Naive thymus-derived CD8-positive, alpha-beta T cell (primary cell): ENCODE results near the gene DUSP3. TPM values are rescaled to one million over a fixed set of nuclear protein-coding genes. Genes with fewer than 3 reads are reported as not detected.
A peak's percentile ranks its signal among the peaks of the same experiment; 100 is the strongest.

ENCODE experiments used
- ATAC-seq, 2 donors: fragments of 150-1000 bp; cut with Tn5 transposase in 1 of 2; sonication (Bioruptor Pico), chemical (Tn5 transposase) in 1 of 2; 1 replicate in 1 of 2; 2 replicates in 1 of 2; pipeline ENCODE4 v1.10.0; 2021; ENCODE audit warnings: mild to moderate bottlenecking in 2 of 2, moderate library complexity in 2 of 2
- POLR2A ChIA-PET: fragments of 350-600 bp; sonication (Branson Sonifier 250); formaldehyde crosslinking; loops from one replicate; lab custom pipeline; 2021; ENCODE audit warnings: antibody characterized with exemption; lab: Charles Lee
- DNase-seq, 10 donors: peaks; one replicate each; pipeline versions ENCODE4 v3.0.0 to v3.0.0-alpha.2; 2020 to 2022
- H3K27ac Mint-ChIP-seq, 10 donors: one replicate each; pipeline ENCODE4 v1.8.0; 2020 to 2022; ENCODE audit warnings: mild to moderate bottlenecking in 10 of 10, mixed read lengths in 10 of 10, moderate library complexity in 4 of 10, inconsistent platforms in 1 of 10
- H3K27me3 Mint-ChIP-seq, 5 donors: one replicate each; pipeline ENCODE4 v1.8.0; 2021 to 2022; ENCODE audit warnings: mixed read lengths in 5 of 5
- H3K36me3 Mint-ChIP-seq, 3 donors: one replicate each; pipeline ENCODE4 v1.8.0; 2020 to 2022; ENCODE audit warnings: mixed read lengths in 3 of 3, mild to moderate bottlenecking in 2 of 3, inconsistent platforms in 1 of 3
- H3K4me1 Mint-ChIP-seq, 4 donors: one replicate each; pipeline ENCODE4 v1.8.0; 2021 to 2022; ENCODE audit warnings: mixed read lengths in 4 of 4
- H3K4me3 Mint-ChIP-seq, 10 donors: one replicate each; pipeline ENCODE4 v1.8.0; 2020 to 2022; ENCODE audit warnings: mild to moderate bottlenecking in 10 of 10, mixed read lengths in 10 of 10, moderate library complexity in 6 of 10, inconsistent platforms in 1 of 10
- H3K9me3 Mint-ChIP-seq, 9 donors: one replicate each; pipeline ENCODE4 v1.8.0; 2020 to 2022; ENCODE audit warnings: mixed read lengths in 9 of 9, mild to moderate bottlenecking in 3 of 9, inconsistent platforms in 1 of 9, moderate library complexity in 1 of 9
- polyA plus RNA-seq, 3 donors: library from polyadenylated mRNA; unstranded; fragments of 300-500 nt; fragmentation: Illumina TruSeq; gene quantifications; one replicate each; pipeline ENCODE4 v1.2.3, GENCODE V29; 2021
- total RNA-seq, 8 experiments: library from RNA in 2 of 8; stranded (reverse) in 2 of 8; gene quantifications; one replicate each; pipeline ENCODE4 v1.2.3 and lab custom pipeline; 2021 to 2026

Gene DUSP3
- total and polyA plus RNA-seq, 5 experiments from 2014 or later: 5.9 to 13.0 (median 7.5) TPM

- POLR2A ChIA-PET: interaction anchor here (1.2 kb wide), 1 partner anchor 66 kb away, joined by 6 read pairs; no protein-coding TSS in a partner anchor
- Mint-ChIP-seq H3K4me1 (peaks cover 0 to 5% (median 3%) of the 10 kb centered on the region in 4 donors), H3K27ac (no peak overlapping the region), H3K36me3 (no peaks in the 10 kb centered on the region), H3K9me3 (no peaks in the 10 kb centered on the region), H3K27me3 (peaks cover 8 to 30% (median 26%) of the 10 kb centered on the region in 5 donors), H3K4me3 (no peak overlapping the region)
- peak; percentile 92 to 98 for ATAC-seq
- peak; percentile 75 to 94 (median 83) for DNase-seq
These were observed 18.4 kb downstream of the DUSP3 start for GRCh38 chr17:43760254-43760852.

GRCh38 chr17:43759836-43760235 is 18.9 kb downstream of the DUSP3 start:
- ATAC-seq (no peak), DNase-seq (no peak)
- Mint-ChIP-seq H3K9me3 (no peaks in the 10 kb centered on the region), H3K27ac (no peak overlapping the region), H3K4me3 (no peak overlapping the region), H3K27me3 (peaks cover 8 to 30% (median 26%) of the 10 kb centered on the region in 5 donors), H3K36me3 (no peaks in the 10 kb centered on the region), H3K4me1 (peaks cover 0 to 5% (median 3%) of the 10 kb centered on the region in 4 donors)
- POLR2A ChIA-PET: interaction anchor here (1.2 kb wide), 1 partner anchor 65 kb away, joined by 6 read pairs; no protein-coding TSS in a partner anchor

GRCh38 chr17:43758497-43759174 is 20.1 kb downstream of the DUSP3 start, which contains the start of gene SOST:
Gene SOST, minus strand, starts transcription at chr17:43758791. Its CDS starts 50 bp downstream, at chr17:43758741.
- Mint-ChIP-seq H3K27ac (no peak within 1 kb of the TSS), H3K9me3 (no peaks in the 10 kb centered on the region), H3K27me3 (peaks cover 11 to 36% (median 29%) of the 10 kb centered on the region in 5 donors), H3K4me1 (peaks cover 0 to 12% (median 3%) of the 10 kb centered on the region in 4 donors), H3K4me3 (no peak within 1 kb of the TSS), H3K36me3 (no peaks in the 10 kb centered on the region)
- ATAC-seq: no peak
- no peak for DNase-seq
- POLR2A ChIA-PET: interaction anchor here (0.8 kb wide), 1 partner anchor 65 kb away, joined by 3 read pairs; no protein-coding TSS in a partner anchor

GRCh38 chr17:43758086-43758485 is 20.7 kb downstream of the DUSP3 start:
- Mint-ChIP-seq H3K9me3 (no peaks in the 10 kb centered on the region), H3K4me3 (no peak overlapping the region), H3K27me3 (peaks cover 11 to 40% (median 33%) of the 10 kb centered on the region in 5 donors), H3K27ac (no peak overlapping the region), H3K4me1 (peaks cover 0 to 16% (median 3%) of the 10 kb centered on the region in 4 donors), H3K36me3 (no peaks in the 10 kb centered on the region)
- DNase-seq: no peak
- no peak for ATAC-seq
- POLR2A ChIA-PET: interaction anchor here (0.8 kb wide), 1 partner anchor 64 kb away, joined by 3 read pairs; no protein-coding TSS in a partner anchor

GRCh38 chr17:43757171-43757660 is 21.6 kb downstream of the DUSP3 start:
- Mint-ChIP-seq H3K9me3 (no peaks in the 10 kb centered on the region), H3K27me3 (peaks cover 15 to 48% (median 40%) of the 10 kb centered on the region in 5 donors), H3K4me3 (no peak overlapping the region), H3K36me3 (no peaks in the 10 kb centered on the region), H3K27ac (peak overlapping the region in 1 of 10 donors; percentile 34), H3K4me1 (peaks cover 0 to 17% (median 3%) of the 10 kb centered on the region in 4 donors)
- POLR2A ChIA-PET: interaction anchor here (1.2 kb wide), 1 partner anchor 55 kb away, joined by 3 read pairs; no protein-coding TSS in a partner anchor
- DNase-seq (no peak), ATAC-seq (no peak)

- Mint-ChIP-seq H3K4me3 (peak overlapping the region in 1 of 10 donors; percentile 1), H3K27me3 (peaks cover 15 to 55% (median 40%) of the 10 kb centered on the region in 5 donors), H3K27ac (peak overlapping the region in 1 of 10 donors; percentile 14), H3K9me3 (no peaks in the 10 kb centered on the region), H3K36me3 (no peaks in the 10 kb centered on the region), H3K4me1 (peaks cover 0 to 17% (median 3%) of the 10 kb centered on the region in 4 donors)
- DNase-seq (no peak), ATAC-seq (no peak)
- POLR2A ChIA-PET: interaction anchor here (1.2 kb wide), 1 partner anchor 54 kb away, joined by 3 read pairs; no protein-coding TSS in a partner anchor
These were observed 22.6 kb downstream of the DUSP3 start for GRCh38 chr17:43756201-43756600.

- Mint-ChIP-seq H3K27ac (no peak overlapping the region), H3K27me3 (peaks cover 15 to 63% (median 42%) of the 10 kb centered on the region in 5 donors), H3K9me3 (no peaks in the 10 kb centered on the region), H3K36me3 (no peaks in the 10 kb centered on the region), H3K4me1 (peaks cover 0 to 17% (median 3%) of the 10 kb centered on the region in 4 donors), H3K4me3 (no peak overlapping the region)
- no peak for DNase-seq
- no peak for ATAC-seq
- POLR2A ChIA-PET: no interaction called here
These were observed 23.3 kb downstream of the DUSP3 start for GRCh38 chr17:43755389-43755875.

GRCh38 chr17:43754947-43755346 is 23.8 kb downstream of the DUSP3 start:
- no peak overlapping the region for H3K27ac Mint-ChIP-seq
- DNase-seq: no peak
- H3K36me3 Mint-ChIP-seq: no peaks in the 10 kb centered on the region
- POLR2A ChIA-PET: no interaction called here
- no peak overlapping the region for H3K4me3 Mint-ChIP-seq
- peaks cover 0 to 17% (median under 1%) of the 10 kb centered on the region in 4 donors for H3K4me1 Mint-ChIP-seq
- ATAC-seq: no peak
- H3K9me3 Mint-ChIP-seq: no peaks in the 10 kb centered on the region
- peaks cover 15 to 68% (median 47%) of the 10 kb centered on the region in 5 donors for H3K27me3 Mint-ChIP-seq

- ATAC-seq (no peak), DNase-seq (no peak)
- H3K4me3 Mint-ChIP-seq: no peak overlapping the region
- H3K36me3 Mint-ChIP-seq: no peaks in the 10 kb centered on the region
- H3K9me3 Mint-ChIP-seq: no peaks in the 10 kb centered on the region
- H3K27ac Mint-ChIP-seq: no peak overlapping the region
- H3K27me3 Mint-ChIP-seq: peaks cover 15 to 75% (median 53%) of the 10 kb centered on the region in 5 donors
- H3K4me1 Mint-ChIP-seq: peaks cover 0 to 17% (median 2%) of the 10 kb centered on the region in 4 donors
- POLR2A ChIA-PET: no interaction called here
These were observed 25.2 kb downstream of the DUSP3 start for GRCh38 chr17:43753493-43754129.

- Mint-ChIP-seq H3K9me3 (no peaks in the 10 kb centered on the region), H3K4me1 (peaks cover 0 to 13% (median 1%) of the 10 kb centered on the region in 4 donors), H3K27ac (peak overlapping the region in 1 of 10 donors; percentile 16), H3K36me3 (no peaks in the 10 kb centered on the region), H3K27me3 (peaks cover 12 to 61% (median 44%) of the 10 kb centered on the region in 5 donors), H3K4me3 (no peak overlapping the region)
- DNase-seq (no peak), ATAC-seq (no peak)
- POLR2A ChIA-PET: no interaction called here
These were observed 28.6 kb downstream of the DUSP3 start for GRCh38 chr17:43750153-43750552.

GRCh38 chr17:43745541-43745940 is 33.2 kb downstream of the DUSP3 start:
- POLR2A ChIA-PET: no interaction called here
- DNase-seq: no peak
- H3K27me3 Mint-ChIP-seq: peaks cover 5 to 70% (median 42%) of the 10 kb centered on the region in 5 donors
- ATAC-seq: no peak
- H3K36me3 Mint-ChIP-seq: no peaks in the 10 kb centered on the region
- H3K4me3 Mint-ChIP-seq: no peak overlapping the region
- H3K27ac Mint-ChIP-seq: no peak overlapping the region
- peaks cover 0 to 2% (median 0%) of the 10 kb centered on the region in 4 donors for H3K4me1 Mint-ChIP-seq
- peaks cover 0 to 4% (median 0%) of the 10 kb centered on the region in 9 donors for H3K9me3 Mint-ChIP-seq

GRCh38 chr17:43741636-43742035 is 37.1 kb downstream of the DUSP3 start:
- Mint-ChIP-seq H3K4me1 (no peaks in the 10 kb centered on the region), H3K9me3 (peaks cover 0 to 4% (median 0%) of the 10 kb centered on the region in 9 donors), H3K27me3 (peaks cover 5 to 72% (median 34%) of the 10 kb centered on the region in 5 donors), H3K27ac (no peak overlapping the region), H3K4me3 (no peak overlapping the region), H3K36me3 (no peaks in the 10 kb centered on the region)
- DNase-seq: no peak
- ATAC-seq: no peak
- POLR2A ChIA-PET: no interaction called here
